Astrocyte (in vitro differentiated cells and primary cell): ENCODE results near the gene C1orf50. TPM values are rescaled to one million over a fixed set of nuclear protein-coding genes. Genes with fewer than 3 reads are reported as not detected.
"Not testable (repeated sequence)": the region's sequence is repeated elsewhere in the genome, so short reads cannot be mapped to it uniquely, and the experiment has no call there.

Source experiments
- DNase-seq: peaks from one replicate; pipeline ENCODE4 v3.0.0-alpha.2; 2010; ENCODE audit warnings: low read depth
- FAIRE-seq: peaks from 2 replicates; lab custom pipeline; 2011; peaks lifted over from hg19 to GRCh38; lab: Jason Lieb, UNC
- H2AFZ ChIP-seq: 2 replicates; pipeline ENCODE4 v1.6.0; 2012; ENCODE audit warnings: low read depth, low read length, inconsistent platforms
- H3K27ac ChIP-seq: 2 replicates; pipeline ENCODE4 v1.5.1; 2011; ENCODE audit warnings: low read depth, low read length, inconsistent platforms
- H3K27me3 ChIP-seq: 2 replicates; pipeline ENCODE4 v1.6.0; 2011; ENCODE audit warnings: low read length, inconsistent platforms; ENCODE audit not compliant: insufficient read depth
- H3K36me3 ChIP-seq: 2 replicates; pipeline ENCODE4 v1.5.1; 2011; ENCODE audit warnings: low read length, inconsistent platforms; ENCODE audit not compliant: insufficient read depth
- H3K4me1 ChIP-seq: 2 replicates; pipeline ENCODE4 v1.5.1; 2011; ENCODE audit warnings: low read length, inconsistent platforms; ENCODE audit not compliant: insufficient read depth
- H3K4me2 ChIP-seq: 2 replicates; pipeline ENCODE4 v1.6.0; 2012; ENCODE audit warnings: low read length, inconsistent platforms
- H3K4me3 ChIP-seq: 2 replicates; pipeline ENCODE4 v1.5.1; 2011; ENCODE audit warnings: low read depth, mild to moderate bottlenecking, low read length, inconsistent platforms; ENCODE audit not compliant: insufficient read depth
- H3K79me2 ChIP-seq: 2 replicates; pipeline ENCODE4 v1.6.0; 2012; ENCODE audit warnings: mild to moderate bottlenecking, low read length, inconsistent platforms; ENCODE audit not compliant: insufficient read depth
- H3K9ac ChIP-seq: 2 replicates; pipeline ENCODE4 v1.6.0; 2012; ENCODE audit warnings: mild to moderate bottlenecking, low read length, inconsistent platforms
- H3K9me3 ChIP-seq: 2 replicates; pipeline ENCODE4 v1.5.1; 2012; ENCODE audit warnings: low read depth, mild to moderate bottlenecking, low read length, inconsistent platforms; ENCODE audit not compliant: insufficient read depth
- H4K20me1 ChIP-seq: 2 replicates; pipeline ENCODE4 v1.6.0; 2012; ENCODE audit warnings: low read length, inconsistent platforms; ENCODE audit not compliant: insufficient read depth
- H3K27ac Mint-ChIP-seq: one replicate; pipeline ENCODE4 v1.8.0; 2021; ENCODE audit warnings: mild to moderate bottlenecking, mixed read lengths; ENCODE audit not compliant: unreplicated experiment
- H3K27me3 Mint-ChIP-seq: one replicate; pipeline ENCODE4 v1.8.0; 2021; ENCODE audit warnings: low read depth, mixed read lengths; ENCODE audit not compliant: unreplicated experiment
- H3K36me3 Mint-ChIP-seq: one replicate; pipeline ENCODE4 v1.8.0; 2021; ENCODE audit warnings: low read depth, mixed read lengths; ENCODE audit not compliant: unreplicated experiment
- H3K4me1 Mint-ChIP-seq: one replicate; pipeline ENCODE4 v1.8.0; 2021; ENCODE audit warnings: low read depth, mixed read lengths; ENCODE audit not compliant: unreplicated experiment
- H3K4me3 Mint-ChIP-seq: one replicate; pipeline ENCODE4 v1.8.0; 2021; ENCODE audit warnings: mild to moderate bottlenecking, moderate library complexity, mixed read lengths; ENCODE audit not compliant: unreplicated experiment
- H3K9me3 Mint-ChIP-seq: one replicate; pipeline ENCODE4 v1.8.0; 2021; ENCODE audit warnings: mild to moderate bottlenecking, mixed read lengths; ENCODE audit not compliant: unreplicated experiment
- EZH2 ChIP-seq: IDR thresholded peaks from 2 replicates; pipeline ENCODE4 v1.6.1; 2012; ENCODE audit warnings: mild to moderate bottlenecking, low read length, inconsistent platforms; ENCODE audit not compliant: insufficient read depth
- total RNA-seq: library from RNA; stranded (reverse); gene quantifications from 2 replicates; pipeline ENCODE4 v1.2.1, GENCODE V29; 2021
- TF ChIP-seq, protein P1 (sequence below): IDR thresholded peaks from 2 replicates; pipeline ENCODE4 v1.5.1; 2011; ENCODE audit warnings: low read depth, mild to moderate bottlenecking, inconsistent platforms, low read length, moderate library complexity; ENCODE audit not compliant: insufficient read depth

Gene C1orf50
- total RNA-seq, 1 donor from 2014 or later: 9.5 TPM

- Mint-ChIP-seq H3K4me3 (no peak overlapping the region), H3K27me3 (no peaks in the 10 kb centered on the region), H3K4me1 (no peaks in the 10 kb centered on the region), H3K9me3 (peaks cover 2% of the 10 kb centered on the region), H3K36me3 (peaks cover 55% of the 10 kb centered on the region), H3K27ac (peak overlapping the region; percentile 41)
- Histone ChIP-seq H3K4me3 (no peak overlapping the region), H3K36me3 (peaks cover 41% of the 10 kb centered on the region), H3K27me3 (no peaks in the 10 kb centered on the region), H3K9me3 (no peaks in the 10 kb centered on the region), H3K4me2 (no peak overlapping the region), H3K27ac (no peak overlapping the region), H3K4me1 (no peaks in the 10 kb centered on the region), H2AFZ (no peak overlapping the region), H3K79me2 (no peaks in the 10 kb centered on the region), H4K20me1 (peaks cover 73% of the 10 kb centered on the region), H3K9ac (no peak overlapping the region)
- FAIRE-seq (no peak), DNase-seq (no peak)
- TF ChIP-seq, protein P1, sequence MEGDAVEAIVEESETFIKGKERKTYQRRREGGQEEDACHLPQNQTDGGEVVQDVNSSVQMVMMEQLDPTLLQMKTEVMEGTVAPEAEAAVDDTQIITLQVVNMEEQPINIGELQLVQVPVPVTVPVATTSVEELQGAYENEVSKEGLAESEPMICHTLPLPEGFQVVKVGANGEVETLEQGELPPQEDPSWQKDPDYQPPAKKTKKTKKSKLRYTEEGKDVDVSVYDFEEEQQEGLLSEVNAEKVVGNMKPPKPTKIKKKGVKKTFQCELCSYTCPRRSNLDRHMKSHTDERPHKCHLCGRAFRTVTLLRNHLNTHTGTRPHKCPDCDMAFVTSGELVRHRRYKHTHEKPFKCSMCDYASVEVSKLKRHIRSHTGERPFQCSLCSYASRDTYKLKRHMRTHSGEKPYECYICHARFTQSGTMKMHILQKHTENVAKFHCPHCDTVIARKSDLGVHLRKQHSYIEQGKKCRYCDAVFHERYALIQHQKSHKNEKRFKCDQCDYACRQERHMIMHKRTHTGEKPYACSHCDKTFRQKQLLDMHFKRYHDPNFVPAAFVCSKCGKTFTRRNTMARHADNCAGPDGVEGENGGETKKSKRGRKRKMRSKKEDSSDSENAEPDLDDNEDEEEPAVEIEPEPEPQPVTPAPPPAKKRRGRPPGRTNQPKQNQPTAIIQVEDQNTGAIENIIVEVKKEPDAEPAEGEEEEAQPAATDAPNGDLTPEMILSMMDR: no peak
- TF ChIP-seq EZH2: no peak
Measured at GRCh38 chr1:42748461-42749410, 18.3 kb upstream of the C1orf50 start.

DNA sequence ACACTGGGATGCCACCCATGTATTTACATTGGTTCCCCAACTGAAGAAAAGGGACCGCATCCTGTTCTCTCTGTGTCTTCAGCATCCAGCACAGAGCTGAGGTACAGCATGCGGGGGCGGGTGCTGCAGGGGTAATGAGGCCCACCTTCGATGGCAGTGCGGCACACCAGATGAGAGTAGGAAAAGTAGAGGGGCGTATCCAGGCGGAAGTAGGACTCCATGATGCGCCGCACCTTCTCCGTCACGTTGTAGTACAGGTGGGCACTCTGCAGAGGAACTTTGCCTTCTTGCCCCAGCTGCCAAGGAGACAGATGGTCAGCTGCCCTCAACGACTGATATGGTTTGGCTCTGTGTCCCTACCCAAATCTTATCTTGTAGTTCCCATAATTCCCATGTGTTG is 17.0 kb upstream of the C1orf50 start:
- Mint-ChIP-seq H3K36me3 (peaks cover 64% of the 10 kb centered on the region), H3K4me1 (peaks cover 2% of the 10 kb centered on the region), H3K27me3 (no peaks in the 10 kb centered on the region), H3K27ac (no peak overlapping the region), H3K4me3 (no peak overlapping the region), H3K9me3 (peaks cover 4% of the 10 kb centered on the region)
- H3K9me3 ChIP-seq: no peaks in the 10 kb centered on the region
- no peak overlapping the region for H3K4me3 ChIP-seq
- H3K79me2 ChIP-seq: no peaks in the 10 kb centered on the region
- no peak overlapping the region for H3K27ac ChIP-seq
- H3K36me3 ChIP-seq: peaks cover 53% of the 10 kb centered on the region
- H3K4me1 ChIP-seq: no peaks in the 10 kb centered on the region
- H3K4me2 ChIP-seq: no peak overlapping the region
- H4K20me1 ChIP-seq: peaks cover 84% of the 10 kb centered on the region
- FAIRE-seq (no peak), DNase-seq (no peak)
- no peak overlapping the region for H3K9ac ChIP-seq
- TF ChIP-seq, protein P1: no peak
- no peak for TF ChIP-seq EZH2
- H2AFZ ChIP-seq: no peak overlapping the region
- H3K27me3 ChIP-seq: no peaks in the 10 kb centered on the region

DNA sequence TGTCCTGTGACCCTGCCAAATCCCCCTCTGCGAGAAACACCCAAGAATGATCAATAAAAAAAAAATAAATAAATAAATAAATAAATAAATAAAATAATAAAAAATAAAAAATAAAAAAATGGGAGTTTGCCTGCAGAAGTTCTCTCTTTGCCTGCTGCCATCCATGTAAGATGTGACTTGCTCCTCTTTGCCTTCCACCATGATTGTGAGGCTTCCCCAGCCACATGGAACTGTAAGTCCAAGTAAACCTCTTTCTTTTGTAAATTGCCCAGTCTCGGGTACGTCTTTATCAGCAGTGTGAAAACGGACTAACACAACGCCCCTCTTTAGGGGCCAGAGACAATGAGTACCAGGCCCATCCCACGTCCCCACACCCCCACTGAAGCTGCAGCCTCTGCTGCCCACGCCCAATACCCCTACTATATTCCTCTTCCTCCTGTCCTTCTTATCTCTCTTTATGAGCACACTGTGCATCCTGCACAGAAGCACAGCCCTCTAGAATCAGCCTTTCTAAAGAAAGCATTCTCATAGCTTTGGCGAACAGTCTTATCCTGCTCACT is 15.5 kb upstream of the C1orf50 start:
- H3K4me1 Mint-ChIP-seq, H3K27me3 Mint-ChIP-seq, H3K4me3 ChIP-seq, H3K4me1 ChIP-seq, H3K27me3 ChIP-seq, DNase-seq, H3K9me3 Mint-ChIP-seq, H3K9me3 ChIP-seq, H3K9ac ChIP-seq, H3K4me3 Mint-ChIP-seq, H2AFZ ChIP-seq, H3K4me2 ChIP-seq, H3K79me2 ChIP-seq, H3K27ac ChIP-seq, H3K27ac Mint-ChIP-seq: not testable (repeated sequence)
- peak; percentile 26 for FAIRE-seq
- H3K36me3 Mint-ChIP-seq: peaks cover 69% of the 10 kb centered on the region
- Histone ChIP-seq H4K20me1 (peaks cover 84% of the 10 kb centered on the region), H3K36me3 (peaks cover 68% of the 10 kb centered on the region)
